ENCODE data around the gene GPR31.

Gene GPR31

GRCh38 chr6:167134448-167135328 lies 23.1 kb downstream of the GPR31 start:
- TF ChIP-seq CTCF (conservative IDR thresholded peaks at IDR 0.05; ENCODE audit: low read depth): no peak
- ChIA-PET POLR2A (ENCODE audit: low non-redundant PET) (no interaction called here), CTCF (interaction anchor here (1.4 kb wide), 1 partner anchor 360 kb away, joined by 4 read pairs; no protein-coding TSS in a partner anchor)
- no peak for DNase-seq (ENCODE audit: low spot score)
- no peak overlapping the region for H3K27ac ChIP-seq

DNA sequence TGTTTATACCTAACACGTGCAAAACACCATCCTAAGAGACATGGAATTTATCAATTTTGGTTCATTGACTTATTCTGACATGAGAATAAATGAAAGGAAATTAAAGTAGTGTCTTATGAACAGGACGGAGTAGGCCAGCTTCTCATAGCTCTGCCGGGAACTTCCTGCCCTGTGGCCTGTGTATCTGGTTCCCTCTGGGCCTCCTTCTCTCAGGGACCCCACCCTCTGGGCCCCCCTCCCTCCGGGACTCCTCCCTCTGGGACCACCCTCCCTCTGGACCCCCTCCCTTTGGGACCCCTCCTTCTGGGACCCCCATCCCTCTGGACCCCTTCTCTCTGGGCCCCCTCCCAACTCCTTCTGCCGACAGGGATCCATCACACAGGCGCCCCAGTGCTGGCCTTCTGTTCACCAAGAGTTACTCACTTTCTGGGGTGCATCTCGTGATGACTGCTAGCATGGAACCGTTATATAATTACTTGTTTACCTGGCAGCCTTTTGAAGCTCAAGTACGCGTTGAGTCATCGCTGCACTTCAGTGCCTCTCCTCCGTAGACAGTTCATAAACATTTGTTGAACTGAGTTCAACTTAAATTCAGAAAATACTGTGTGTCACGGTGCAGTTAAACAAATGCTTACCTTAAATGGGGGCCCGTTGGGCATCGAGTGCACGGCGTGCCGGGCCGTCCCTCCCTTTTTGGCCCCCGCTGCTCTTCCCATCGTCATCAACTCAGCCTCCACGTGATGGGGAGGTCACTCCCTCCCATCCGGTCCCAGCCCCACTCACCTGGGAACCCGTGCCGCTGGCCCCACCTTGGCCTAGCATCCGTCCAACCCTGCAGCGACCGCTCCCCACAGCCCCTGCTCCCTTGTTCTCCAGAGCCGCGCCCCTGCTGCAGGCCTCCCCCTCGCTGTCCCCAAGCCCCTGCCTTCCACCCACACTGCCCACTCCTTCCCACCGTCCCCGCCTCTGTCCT lies 26.8 kb downstream of the GPR31 start:
- POLR2A ChIA-PET (ENCODE audit: low non-redundant PET): no interaction called here
- CTCF ChIA-PET: no interaction called here
- DNase-seq (ENCODE audit: low spot score): no peak
- H3K27ac ChIP-seq: no peak overlapping the region
- no peak for TF ChIP-seq CTCF (conservative IDR thresholded peaks at IDR 0.05; ENCODE audit: low read depth)

- ChIA-PET CTCF (no interaction called here), POLR2A (ENCODE audit: low non-redundant PET) (no interaction called here)
- no peak for DNase-seq (ENCODE audit: low spot score)
- TF ChIP-seq CTCF (conservative IDR thresholded peaks at IDR 0.05; ENCODE audit: low read depth): no peak
- no peak overlapping the region for H3K27ac ChIP-seq
These were observed 27.6 kb downstream of the GPR31 start for GRCh38 chr6:167130008-167130677.

DNA sequence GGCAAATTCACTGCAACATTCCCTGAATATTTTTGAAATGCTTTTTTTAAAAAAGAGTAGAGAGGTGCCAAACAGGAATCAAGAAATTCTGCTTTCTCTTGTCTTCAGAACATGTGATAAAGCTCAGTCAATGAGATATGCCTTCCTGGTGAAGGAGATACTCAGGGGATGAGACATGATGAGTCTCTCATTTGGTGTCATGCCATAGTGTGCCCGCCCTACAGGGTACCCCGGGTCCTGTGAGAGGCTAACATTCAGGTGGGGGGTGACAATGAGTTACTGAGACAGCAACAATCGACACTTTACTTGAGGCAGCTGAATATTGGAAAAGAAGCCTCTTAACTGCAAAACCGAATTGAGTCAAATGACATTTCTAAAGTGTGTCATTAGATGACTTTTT lies 28.2 kb downstream of the GPR31 start:
- POLR2A ChIA-PET (ENCODE audit: low non-redundant PET): no interaction called here
- no peak for DNase-seq (ENCODE audit: low spot score)
- CTCF ChIA-PET: no interaction called here
- no peak overlapping the region for H3K27ac ChIP-seq
- TF ChIP-seq CTCF (conservative IDR thresholded peaks at IDR 0.05; ENCODE audit: low read depth): no peak

DNA sequence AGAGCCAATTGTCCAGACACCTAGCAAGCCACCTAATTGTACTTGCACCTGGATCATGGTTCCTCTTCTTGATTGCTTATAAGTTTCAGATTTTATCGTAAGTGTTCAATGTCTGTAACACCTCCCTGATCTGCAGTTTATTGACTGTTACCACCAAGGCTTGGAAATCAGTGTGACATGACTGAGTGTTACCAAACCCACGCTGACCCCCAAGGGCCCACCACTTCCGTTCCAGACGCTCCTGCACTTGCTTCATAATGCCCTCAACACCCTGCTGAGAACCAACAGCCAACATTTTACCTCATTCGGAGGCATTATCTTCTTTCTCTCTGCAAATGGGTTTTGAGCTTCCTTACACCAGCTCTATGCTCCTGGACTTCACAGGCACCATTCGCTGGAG lies 28.6 kb downstream of the GPR31 start:
- TF ChIP-seq CTCF (conservative IDR thresholded peaks at IDR 0.05; ENCODE audit: low read depth): no peak
- DNase-seq (ENCODE audit: low spot score): no peak
- POLR2A ChIA-PET (ENCODE audit: low non-redundant PET): no interaction called here
- no peak overlapping the region for H3K27ac ChIP-seq
- CTCF ChIA-PET: no interaction called here

All from RWPE1 (cell line).